22Rv1 (cell line): ENCODE data around the gene OR10A6.

Source experiments
- ZFX ChIP-seq: fragments of 450-650 bp; IDR thresholded peaks from 2 replicates; pipeline ENCODE4 v1.6.1; 2017; ENCODE audit warnings: antibody characterized with exemption, borderline replicate concordance
- TF ChIP-seq, protein P1 (sequence below): fragments of 450-650 bp; IDR thresholded peaks from 2 replicates; pipeline ENCODE4 v1.5.1; 2017; ENCODE audit warnings: mild to moderate bottlenecking

DNA sequence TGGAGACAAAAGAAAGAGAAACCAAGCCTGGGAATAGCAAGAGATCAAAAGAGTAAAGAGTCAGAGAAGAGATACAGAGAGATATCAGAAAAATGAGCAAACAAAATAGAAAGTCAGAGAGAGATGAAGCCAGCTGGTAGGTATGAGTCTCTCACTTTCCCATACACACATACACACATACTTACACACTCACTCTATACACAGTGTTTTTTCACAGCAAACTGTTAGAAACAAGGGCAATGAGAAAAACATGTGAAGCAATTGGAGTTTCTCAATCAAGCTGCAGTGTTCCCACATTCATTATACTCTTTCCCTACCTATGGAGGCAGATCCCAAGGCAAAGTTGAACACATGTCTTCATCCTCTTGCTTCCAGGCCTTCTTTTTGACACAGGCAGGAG is 36.8 kb upstream of the OR10A6 start:
- TF ChIP-seq, protein P1, sequence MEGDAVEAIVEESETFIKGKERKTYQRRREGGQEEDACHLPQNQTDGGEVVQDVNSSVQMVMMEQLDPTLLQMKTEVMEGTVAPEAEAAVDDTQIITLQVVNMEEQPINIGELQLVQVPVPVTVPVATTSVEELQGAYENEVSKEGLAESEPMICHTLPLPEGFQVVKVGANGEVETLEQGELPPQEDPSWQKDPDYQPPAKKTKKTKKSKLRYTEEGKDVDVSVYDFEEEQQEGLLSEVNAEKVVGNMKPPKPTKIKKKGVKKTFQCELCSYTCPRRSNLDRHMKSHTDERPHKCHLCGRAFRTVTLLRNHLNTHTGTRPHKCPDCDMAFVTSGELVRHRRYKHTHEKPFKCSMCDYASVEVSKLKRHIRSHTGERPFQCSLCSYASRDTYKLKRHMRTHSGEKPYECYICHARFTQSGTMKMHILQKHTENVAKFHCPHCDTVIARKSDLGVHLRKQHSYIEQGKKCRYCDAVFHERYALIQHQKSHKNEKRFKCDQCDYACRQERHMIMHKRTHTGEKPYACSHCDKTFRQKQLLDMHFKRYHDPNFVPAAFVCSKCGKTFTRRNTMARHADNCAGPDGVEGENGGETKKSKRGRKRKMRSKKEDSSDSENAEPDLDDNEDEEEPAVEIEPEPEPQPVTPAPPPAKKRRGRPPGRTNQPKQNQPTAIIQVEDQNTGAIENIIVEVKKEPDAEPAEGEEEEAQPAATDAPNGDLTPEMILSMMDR = no peak
- TF ChIP-seq ZFX = no peak
